Measurements from ENCODE around the gene RHOT2. TPM values are rescaled to one million over a fixed set of nuclear protein-coding genes. Genes with fewer than 3 reads are reported as not detected.
A peak's percentile ranks its signal among the peaks of the same experiment; 100 is the strongest.

Gene RHOT2
- total RNA-seq, 4 donors from 2014 or later = 36.1 to 86.7 (median 58.7) TPM

GRCh38 chr16:640614-641013, 27.3 kb upstream of the RHOT2 start:
- no peak for TF ChIP-seq CTCF (IDR thresholded peaks at IDR 0.05)
- no peak for TF ChIP-seq POLR2A (IDR thresholded peaks at IDR 0.05)
- H3K4me3 ChIP-seq (ENCODE audit: low read depth, poor library complexity, severe bottlenecking) = no peak overlapping the region
- 89 to 94% methylated on average over 3 of the region's 5 CpGs for WGBS, 2 donors
- no peak for DNase-seq (ENCODE audit: low spot score in 2 of 2)
- intact Hi-C loops (cut with DNase I; ENCODE audit: low total_unique reads) = no loop called here

- TF ChIP-seq CTCF (IDR thresholded peaks at IDR 0.05) (no peak), POLR2A (IDR thresholded peaks at IDR 0.05) (no peak)
- intact Hi-C loops (cut with DNase I; ENCODE audit: low total_unique reads) = no loop called here
- H3K4me3 ChIP-seq (ENCODE audit: low read depth, poor library complexity, severe bottlenecking) = peak within 1 kb of the TSS; percentile 60
- WGBS, 2 donors = 1% methylated on average over 31 of the region's 81 CpGs; no CpG with 5 or more reads in 1 of the 2 donors
- peak; percentile 62 to 95 for DNase-seq (ENCODE audit: low spot score in 2 of 2)
These were observed 26.4 kb upstream of the RHOT2 start, which contains the start of gene MCRIP2 for GRCh38 chr16:641326-642188. TSS of gene MCRIP2 (plus strand) at chr16:641828. CDS start at chr16:641992, 164 bp downstream.

- intact Hi-C loops (cut with DNase I; ENCODE audit: low total_unique reads) = no loop called here
- 7 to 27% methylated on average over 18 to 60 of the region's 72 CpGs for WGBS, 2 donors
- DNase-seq (ENCODE audit: low spot score in 2 of 2) = no peak
These were observed 25.5 kb upstream of the RHOT2 start for GRCh38 chr16:642189-643049.

GRCh38 chr16:643050-643368, 24.9 kb upstream of the RHOT2 start:
- whole genome bisulfite sequencing, 2 donors = 93% methylated on average over 12 to 13 of the region's 13 CpGs
- intact Hi-C loops (cut with DNase I; ENCODE audit: low total_unique reads) = no loop called here

More at GRCh38 chr16:642189-643049, 25.5 kb upstream of the RHOT2 start:
- H3K4me3 ChIP-seq (ENCODE audit: low read depth, poor library complexity, severe bottlenecking) = peak overlapping the region; percentile 60
- TF ChIP-seq CTCF (IDR thresholded peaks at IDR 0.05) = no peak

GRCh38 chr16:644556-644955, 23.4 kb upstream of the RHOT2 start:
- TF ChIP-seq CTCF (IDR thresholded peaks at IDR 0.05) (no peak), POLR2A (IDR thresholded peaks at IDR 0.05) (no peak)
- no peak overlapping the region for H3K4me3 ChIP-seq (ENCODE audit: low read depth, poor library complexity, severe bottlenecking)
- intact Hi-C loops (cut with DNase I; ENCODE audit: low total_unique reads) = no loop called here
- 86 to 87% methylated on average over 12 of the region's 12 CpGs for WGBS, 2 donors
- no peak for DNase-seq (ENCODE audit: low spot score in 2 of 2)

More at GRCh38 chr16:643050-643368, 24.9 kb upstream of the RHOT2 start:
- DNase-seq (ENCODE audit: low spot score in 2 of 2) = no peak
- no peak for TF ChIP-seq POLR2A (IDR thresholded peaks at IDR 0.05)
- TF ChIP-seq CTCF (IDR thresholded peaks at IDR 0.05) = no peak
- H3K4me3 ChIP-seq (ENCODE audit: low read depth, poor library complexity, severe bottlenecking) = peak overlapping the region; percentile 60

Measured in lower leg skin (tissue), 4 donors.